PC-3 (cell line): Measurements from ENCODE around the gene CTNS. TPM values are rescaled to one million over a fixed set of nuclear protein-coding genes. Genes with fewer than 3 reads are reported as not detected.

Experiments
- ATAC-seq: fragments of 200-7000 bp; cut with Tn5 transposase; 2 replicates; pipeline ENCODE4 v1.9.1; 2020; ENCODE audit warnings: mild to moderate bottlenecking, moderate library complexity
- BruUV-seq: library from RNA; stranded (reverse); fragments of 400-500 nt; replicated peaks from 2 replicates; lab custom pipeline; 2021; lab: Mats Ljungman, UMichigan
- CTCF ChIA-PET: fragments of 300-600 bp; sonication (Branson Sonifier 250); formaldehyde crosslinking; loops from one replicate; lab custom pipeline; 2022; ENCODE audit warnings: antibody characterized with exemption; lab: Charles Lee
- POLR2A ChIA-PET: fragments of 300-600 bp; sonication (Branson Sonifier 250); formaldehyde crosslinking; loops from one replicate; lab custom pipeline; 2022; ENCODE audit warnings: antibody characterized with exemption; ENCODE audit not compliant: unreplicated experiment; lab: Charles Lee
- DNase-seq: peaks from one replicate; pipeline ENCODE4 v3.0.0-alpha.2; 2015
- H2AFZ ChIP-seq: fragments of 300-600 bp; sonication (generic); 2 replicates; pipeline ENCODE4 v1.6.0; 2016; ENCODE audit warnings: antibody characterized with exemption, low read length
- H3F3A ChIP-seq: fragments of 300-600 bp; sonication (generic); one replicate; pipeline ENCODE4 v1.6.0; 2017; ENCODE audit warnings: antibody characterized with exemption, low read length, control low read depth, mild to moderate bottlenecking; ENCODE audit not compliant: unreplicated experiment
- H3K27ac ChIP-seq: fragments of 300-600 bp; sonication (generic); 2 replicates; pipeline ENCODE4 v1.5.1; 2016; ENCODE audit warnings: mild to moderate bottlenecking, low read length
- H3K27me3 ChIP-seq: fragments of 300-600 bp; sonication (generic); 2 replicates; pipeline ENCODE4 v1.6.1; 2016; ENCODE audit warnings: low read length, mixed read lengths
- H3K36me3 ChIP-seq: fragments of 300-600 bp; sonication (generic); 2 replicates; pipeline ENCODE4 v1.6.1; 2016; ENCODE audit warnings: low read depth, mixed run types, low read length, mixed read lengths
- H3K4me1 ChIP-seq: fragments of 300-600 bp; sonication (generic); 2 replicates; pipeline ENCODE4 v1.5.1; 2016; ENCODE audit warnings: low read length; ENCODE audit not compliant: insufficient read depth
- H3K4me2 ChIP-seq: fragments of 300-600 bp; sonication (generic); 2 replicates; pipeline ENCODE4 v1.6.0; 2016; ENCODE audit warnings: low read length
- H3K4me3 ChIP-seq: fragments of 300-600 bp; sonication (generic); 2 replicates; pipeline ENCODE4 v1.5.1; 2016; ENCODE audit warnings: mild to moderate bottlenecking, low read length, mixed read lengths
- H3K79me2 ChIP-seq: fragments of 300-600 bp; sonication (generic); 2 replicates; pipeline ENCODE4 v1.6.1; 2017; ENCODE audit warnings: low read length, mixed read lengths
- H3K9ac ChIP-seq: fragments of 300-600 bp; sonication (generic); 2 replicates; pipeline ENCODE4 v1.6.0; 2016; ENCODE audit warnings: mild to moderate bottlenecking, low read length
- H3K9me2 ChIP-seq: fragments of 300-600 bp; sonication (generic); replicated peaks from 2 replicates; pipeline ENCODE4 v1.6.1; 2016; ENCODE audit warnings: mixed run types, low read length, mixed read lengths
- H3K9me3 ChIP-seq: fragments of 300-600 bp; sonication (generic); 2 replicates; pipeline ENCODE4 v1.6.1; 2016; ENCODE audit warnings: low read length, mixed read lengths
- H4K20me1 ChIP-seq: fragments of 300-600 bp; sonication (generic); 2 replicates; pipeline ENCODE4 v1.6.1; 2016; ENCODE audit warnings: low read length, mixed read lengths
- CTCF ChIP-seq: fragments of 300-600 bp; sonication (generic); conservative IDR thresholded peaks from 2 replicates; pipeline ENCODE4 v1.5.1; 2017; ENCODE audit warnings: antibody characterized with exemption, low read depth, mild to moderate bottlenecking, low read length
- EZH2 ChIP-seq: fragments of 300-600 bp; sonication (generic); IDR thresholded peaks from one replicate; pipeline ENCODE4 v1.6.1; 2017; ENCODE audit warnings: antibody characterized with exemption, mild to moderate bottlenecking, low read length; ENCODE audit not compliant: unreplicated experiment
- EZH2phosphoT487 ChIP-seq: fragments of 300-600 bp; sonication (generic); IDR thresholded peaks from 2 replicates; pipeline ENCODE4 v1.6.1; 2018; ENCODE audit warnings: mild to moderate bottlenecking, antibody characterized with exemption, low read length, borderline replicate concordance
- intact Hi-C: fragments of 100-400 bp; cut with micrococcal nuclease; formaldehyde crosslinking; loops from 2 replicates; pipeline ENCODE4 v1.9.0; 2023
- total RNA-seq: library from RNA; depleted of rRNA; stranded (reverse); fragments of >200 nt; gene quantifications from 2 replicates; pipeline ENCODE4 v1.2.3, GENCODE V29; 2014

CTNS gene
- total RNA-seq, 1 experiment from 2014 or later, result 10.2 TPM

DNA sequence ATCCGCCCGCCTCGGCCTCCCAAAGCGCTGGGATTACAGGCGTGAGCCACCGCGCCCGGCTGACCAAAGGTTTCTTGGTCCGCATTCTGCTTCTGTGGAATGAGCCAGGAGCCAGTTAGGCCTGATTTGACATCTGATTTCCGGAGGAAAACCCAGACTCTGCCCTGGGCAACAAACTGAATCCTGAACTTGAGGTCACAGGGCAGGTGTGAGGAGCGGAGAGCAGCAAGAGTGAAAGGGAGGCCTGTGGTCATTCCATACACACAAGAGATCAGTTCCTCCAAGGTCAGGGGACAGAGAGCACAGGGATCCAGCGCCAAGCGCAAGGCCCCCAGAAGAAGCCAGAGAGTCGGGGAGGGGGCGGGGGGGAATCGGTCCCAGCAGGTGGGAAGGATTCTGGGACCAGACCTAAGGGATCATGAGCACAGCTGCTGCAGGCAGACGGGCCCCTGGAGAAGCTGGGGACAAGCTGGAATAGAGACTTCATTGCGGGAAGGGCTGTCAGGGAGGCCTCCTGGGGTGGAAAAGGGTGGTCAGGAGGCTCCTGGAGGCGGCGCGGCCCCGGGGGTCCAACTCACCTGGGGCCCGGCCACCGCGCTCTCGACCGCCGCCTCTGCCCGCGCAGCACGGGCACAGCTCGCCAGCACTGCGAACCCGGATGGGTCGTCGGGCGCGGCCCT lies 946 bp upstream of the CTNS start:
- BruUV-seq, result no TSS peak
- ChIA-PET CTCF (interaction anchor here (0.6 to 1.0 kb wide), 2 partner anchors 32 kb away, joined by 3 to 5 read pairs; no protein-coding TSS in a partner anchor), POLR2A (interaction anchor here (0.5 to 0.9 kb wide), 3 partner anchors 17 to 77 kb away, joined by 3 to 11 read pairs (median 3); no protein-coding TSS in a partner anchor)
- H3K4me3 ChIP-seq, result peak overlapping the region; percentile 86
- no peaks in the 10 kb centered on the region for H3K9me3 ChIP-seq
- H3K36me3 ChIP-seq, result no peaks in the 10 kb centered on the region; the same call in 1 of the 2 replicates
- ATAC-seq (peak; percentile 2), DNase-seq (peak; percentile 30)
- peak overlapping the region; percentile 46 for H3K27ac ChIP-seq
- H3K9me2 ChIP-seq, result no peaks in the 10 kb centered on the region
- peak overlapping the region; percentile 94 for H3K4me2 ChIP-seq
- peaks cover 44% of the 10 kb centered on the region for H3K79me2 ChIP-seq
- peak overlapping the region; percentile 93 for H3K9ac ChIP-seq
- H2AFZ ChIP-seq, result peak overlapping the region; percentile 68; the same call in 1 of the 2 replicates
- intact Hi-C loops, result loop anchor here (1.0 to 2.0 kb wide), 3 partner anchors 33 to 100 kb away; partner anchors contain the start of genes EMC6 and TAX1BP3
- peaks cover 6% of the 10 kb centered on the region; the same call in 1 of the 2 replicates for H3K4me1 ChIP-seq
- no peaks in the 10 kb centered on the region for H3K27me3 ChIP-seq
- TF ChIP-seq EZH2 (no peak), EZH2phosphoT487 (no peak), CTCF (no peak)
- H3F3A ChIP-seq, result no peaks in the 10 kb centered on the region
- no peaks in the 10 kb centered on the region for H4K20me1 ChIP-seq

GRCh38 chr17:3636908-3637373 lies 381 bp downstream of the CTNS start:
- peak; percentile 4 for ATAC-seq
- BruUV-seq, result TSS peak; percentile 53

More at GRCh38 chr17:3636908-3637373, 381 bp downstream of the CTNS start:
- Histone ChIP-seq H4K20me1 (no peaks in the 10 kb centered on the region), H3K9me3 (no peaks in the 10 kb centered on the region), H3F3A (no peaks in the 10 kb centered on the region), H3K4me3 (peak overlapping the region; percentile 86), H3K27me3 (no peaks in the 10 kb centered on the region), H3K4me1 (peaks cover 6% of the 10 kb centered on the region; the same call in 1 of the 2 replicates), H2AFZ (peak overlapping the region; percentile 83), H3K79me2 (peaks cover 40% of the 10 kb centered on the region), H3K9ac (peak overlapping the region; percentile 93), H3K36me3 (no peaks in the 10 kb centered on the region; the same call in 1 of the 2 replicates), H3K27ac (peak overlapping the region; percentile 86), H3K4me2 (peak overlapping the region; percentile 87), H3K9me2 (no peaks in the 10 kb centered on the region)
- TF ChIP-seq CTCF, result no peak
- TF ChIP-seq EZH2phosphoT487, result no peak
- no peak for TF ChIP-seq EZH2
- POLR2A ChIA-PET, result interaction anchor here (0.5 kb wide), 1 partner anchor 118 kb away, joined by 3 read pairs; no protein-coding TSS in a partner anchor
- DNase-seq, result no peak
- intact Hi-C loops, result loop anchor here (1.0 to 2.0 kb wide), 3 partner anchors 32 to 102 kb away; partner anchors contain the start of genes EMC6 and TAX1BP3
- CTCF ChIA-PET, result interaction anchor here (0.5 to 1.0 kb wide), 3 partner anchors 23 to 1233 kb away, joined by 3 to 5 read pairs (median 5); no protein-coding TSS in a partner anchor
